Occipital lobe (tissue), 2 donors: ENCODE measurements around the gene RFC4. TPM values are rescaled to one million over a fixed set of nuclear protein-coding genes. Genes with fewer than 3 reads are reported as not detected.

ENCODE experiments used
- DNase-seq: peaks from one replicate; lab custom pipeline; 2025; lab: John Stamatoyannopoulos, UW
- total RNA-seq: library from RNA; depleted of rRNA; stranded (reverse); fragments of >200 nt; gene quantifications from one replicate; pipeline ENCODE4 v1.2.3, GENCODE V29; 2014

The RFC4 gene
- total RNA-seq, 1 donor from 2014 or later: 29.8 TPM

DNA sequence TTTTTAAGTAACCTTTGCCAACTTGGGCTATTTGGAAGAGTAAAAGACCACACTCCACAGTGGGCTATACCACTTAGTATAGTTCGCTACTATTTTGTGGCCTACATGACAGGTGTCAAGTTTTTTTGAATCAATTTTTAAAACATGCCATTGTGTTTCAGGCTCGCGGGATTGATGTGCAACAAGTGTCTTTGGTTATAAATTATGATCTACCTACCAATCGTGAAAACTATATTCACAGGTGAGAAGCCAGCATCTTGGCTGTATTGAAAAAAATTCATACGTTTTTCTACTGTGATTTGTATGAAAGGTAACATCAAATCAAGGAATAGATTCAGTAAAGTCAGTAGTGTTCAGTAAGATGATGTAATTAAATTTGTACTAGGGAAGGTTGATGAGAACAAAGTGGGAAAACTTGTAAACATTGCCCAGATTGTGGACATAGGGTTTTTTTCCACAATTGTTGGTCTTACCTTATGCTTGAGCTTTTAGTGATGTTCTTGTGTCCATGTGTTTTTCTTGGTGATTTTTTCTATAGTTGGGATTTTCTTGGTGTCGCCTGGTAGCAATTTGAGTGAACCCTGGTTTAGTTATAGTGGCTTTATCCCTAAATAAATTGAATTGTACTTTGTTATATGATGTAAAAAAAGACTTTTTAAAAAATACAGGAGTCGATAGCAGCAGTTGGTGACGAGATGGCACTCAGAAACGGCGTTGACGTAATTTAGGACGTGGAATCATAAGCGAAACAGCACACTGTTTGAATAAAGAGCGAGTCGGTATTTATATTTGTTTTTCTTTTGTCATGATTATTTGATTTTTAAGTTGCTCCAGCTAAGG lies 18.4 kb downstream of the RFC4 start:
- no peak for DNase-seq

DNA sequence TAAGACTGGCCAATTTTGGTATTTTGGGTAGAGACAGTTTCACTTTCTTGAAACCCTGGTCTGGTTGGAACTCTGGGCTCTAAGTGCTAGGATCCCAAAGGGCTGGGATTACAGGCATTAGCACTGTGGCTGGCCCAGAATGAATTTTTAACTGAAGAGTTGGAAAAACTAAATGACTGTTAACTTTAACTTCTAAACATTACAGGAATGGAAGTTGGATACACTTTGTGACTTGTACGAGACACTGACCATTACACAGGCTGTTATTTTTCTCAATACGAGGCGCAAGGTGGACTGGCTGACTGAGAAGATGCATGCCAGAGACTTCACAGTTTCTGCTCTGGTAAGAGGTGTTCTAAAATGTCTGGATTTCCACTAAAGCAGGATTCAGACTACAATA lies 19.4 kb downstream of the RFC4 start:
- no peak for DNase-seq

DNA sequence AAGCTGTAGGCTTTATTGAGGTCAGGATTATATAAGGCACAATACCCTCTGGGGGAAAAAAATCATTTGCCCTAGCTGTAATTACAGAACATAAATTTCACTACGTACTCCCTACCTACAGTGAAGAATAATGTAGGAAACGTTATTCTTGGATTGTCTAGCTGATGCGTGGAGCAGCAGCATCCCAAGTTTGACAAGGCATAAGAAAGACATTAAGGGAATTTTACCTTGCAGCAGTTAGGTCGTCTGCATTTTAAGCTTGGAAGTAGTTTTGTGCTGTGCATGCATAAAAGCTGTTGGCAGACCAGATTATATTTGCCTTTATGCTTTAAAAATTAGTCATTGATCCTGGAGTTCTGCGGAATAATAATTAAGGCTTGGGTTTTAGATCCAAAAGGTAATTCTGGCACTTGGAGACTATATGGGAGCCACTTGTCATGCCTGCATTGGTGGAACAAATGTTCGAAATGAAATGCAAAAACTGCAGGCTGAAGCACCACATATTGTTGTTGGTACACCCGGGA lies 20.7 kb downstream of the RFC4 start:
- no peak for DNase-seq

DNA sequence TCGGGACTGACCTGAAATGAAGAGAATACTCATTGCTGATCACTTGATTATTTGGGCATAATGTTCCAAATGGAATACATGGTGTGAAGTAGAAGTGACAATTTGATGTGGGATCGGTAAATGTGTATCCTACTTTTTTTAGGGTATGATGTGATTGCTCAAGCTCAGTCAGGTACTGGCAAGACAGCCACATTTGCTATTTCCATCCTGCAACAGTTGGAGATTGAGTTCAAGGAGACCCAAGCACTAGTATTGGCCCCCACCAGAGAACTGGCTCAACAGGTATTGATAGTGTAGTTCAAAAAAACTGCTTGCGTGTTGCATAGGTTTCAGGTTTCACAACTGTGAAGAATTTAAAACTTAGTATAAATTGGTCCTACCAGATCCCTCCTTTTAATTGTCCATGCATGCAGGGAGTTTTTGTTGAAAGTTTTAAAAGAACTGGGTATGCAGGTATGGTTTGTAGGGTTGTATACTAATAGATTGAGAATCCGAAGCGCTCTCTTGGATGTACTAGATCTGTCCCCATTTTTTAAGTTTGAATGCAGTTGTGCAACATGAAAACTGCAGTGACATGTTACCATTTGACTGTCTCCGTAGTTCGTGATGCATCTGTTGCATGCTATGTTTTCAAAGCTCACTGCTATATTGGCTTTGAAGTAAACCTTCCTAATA lies 21.3 kb downstream of the RFC4 start:
- DNase-seq: no peak

DNA sequence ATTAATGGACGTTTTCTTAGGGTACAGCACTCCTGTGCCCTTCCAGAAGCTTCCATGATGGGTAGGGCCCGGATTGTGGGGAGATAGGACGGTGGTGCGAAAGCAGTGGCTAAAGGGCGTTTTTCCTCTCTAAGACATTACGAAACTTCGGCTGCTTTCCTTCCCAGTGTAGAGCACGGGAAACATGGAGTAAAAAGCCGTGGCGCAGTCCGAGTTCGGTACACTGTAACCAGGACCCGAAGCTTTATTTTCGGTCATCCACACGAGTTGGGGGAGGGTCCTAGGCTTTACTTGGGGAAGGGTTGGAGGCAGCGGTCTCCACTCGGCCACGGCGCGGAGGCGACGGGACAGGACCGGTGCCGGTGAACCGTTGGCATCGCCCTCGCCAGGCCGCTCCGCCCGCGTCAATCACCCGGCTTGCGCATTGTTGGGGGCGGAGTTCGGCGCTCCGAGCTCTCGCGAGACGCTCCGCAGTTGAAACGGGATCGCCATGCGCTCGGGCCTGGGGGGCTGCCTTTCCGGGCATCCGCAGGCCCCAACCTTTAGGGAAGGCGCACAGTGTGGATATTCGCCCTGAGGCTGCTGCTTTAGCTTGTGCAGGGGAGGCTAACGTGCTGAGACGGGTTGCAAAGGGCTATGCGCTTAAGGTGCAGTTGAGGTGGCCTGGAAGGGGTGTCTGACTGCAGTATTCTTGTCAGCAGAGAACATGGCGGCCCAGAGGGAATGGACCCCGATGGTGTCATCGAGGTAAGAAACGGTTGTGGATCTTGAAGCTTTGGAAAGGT lies 22.4 kb downstream of the RFC4 start:
- DNase-seq: peak; percentile 50

- DNase-seq: peak; percentile 81
Observed at GRCh38 chr3:186783058-186783730, 23.1 kb downstream of the RFC4 start, which contains the start of gene EIF4A2. Gene EIF4A2 (plus strand): TSS chr3:186783577. CDS start chr3:186783611, 34 bp downstream.

DNA sequence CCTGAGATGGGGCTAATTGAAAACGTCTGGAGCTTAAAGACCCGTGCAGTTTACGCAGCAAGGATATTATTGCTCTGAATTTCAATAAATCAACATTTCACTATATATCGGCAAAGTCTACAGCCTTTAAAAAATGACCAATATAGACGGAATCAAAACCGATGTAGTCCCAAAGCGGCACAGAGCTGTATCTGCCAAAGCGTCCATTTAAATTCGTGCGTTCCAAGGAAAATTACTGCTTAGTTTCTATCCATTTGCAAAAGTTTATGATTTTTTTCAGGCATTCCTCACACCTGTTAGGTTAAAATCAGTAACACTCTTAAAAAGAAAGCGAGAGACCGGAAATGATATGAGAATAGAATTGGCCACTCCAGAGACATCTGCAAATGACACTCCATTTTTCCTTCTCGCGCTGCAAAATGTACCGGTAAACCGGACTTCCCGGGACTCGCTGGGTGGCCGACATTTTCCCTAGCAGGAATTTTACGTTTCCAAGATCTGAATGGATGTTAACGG lies 23.7 kb downstream of the RFC4 start:
- no peak for DNase-seq

GRCh38 chr3:186779204-186779603 lies 27.1 kb downstream of the RFC4 start:
- DNase-seq: no peak

DNA sequence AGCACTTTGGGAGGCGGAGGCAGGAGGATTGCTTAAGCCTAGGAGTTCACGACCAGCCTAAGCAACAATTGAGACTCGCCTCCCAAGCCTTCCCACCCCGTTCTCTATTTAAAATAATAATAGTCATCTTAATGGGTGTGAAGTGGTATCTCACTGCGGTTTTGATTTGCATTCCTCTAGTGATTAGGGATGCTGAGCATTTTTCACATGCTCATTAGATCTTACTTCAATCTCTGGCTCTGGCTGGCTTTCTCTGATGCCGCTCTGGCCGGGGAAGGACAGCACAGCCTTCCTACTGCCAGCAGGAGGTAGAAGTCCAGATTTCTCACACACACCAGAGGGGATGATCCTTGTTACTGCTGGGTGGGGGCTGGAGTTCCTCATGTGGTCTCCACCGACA lies 30.3 kb downstream of the RFC4 start:
- DNase-seq: no peak

- peak; percentile 30 for DNase-seq
Observed at GRCh38 chr3:186772701-186773417, 33.4 kb downstream of the RFC4 start.

GRCh38 chr3:186772281-186772694 lies 34.0 kb downstream of the RFC4 start:
- no peak for DNase-seq

- no peak for DNase-seq
Observed at GRCh38 chr3:186760897-186761447, 45.3 kb downstream of the RFC4 start.

- DNase-seq: no peak
Observed at GRCh38 chr3:186760141-186760833, 46.0 kb downstream of the RFC4 start.

GRCh38 chr3:186759231-186759930 lies 46.9 kb downstream of the RFC4 start:
- no peak for DNase-seq

DNA sequence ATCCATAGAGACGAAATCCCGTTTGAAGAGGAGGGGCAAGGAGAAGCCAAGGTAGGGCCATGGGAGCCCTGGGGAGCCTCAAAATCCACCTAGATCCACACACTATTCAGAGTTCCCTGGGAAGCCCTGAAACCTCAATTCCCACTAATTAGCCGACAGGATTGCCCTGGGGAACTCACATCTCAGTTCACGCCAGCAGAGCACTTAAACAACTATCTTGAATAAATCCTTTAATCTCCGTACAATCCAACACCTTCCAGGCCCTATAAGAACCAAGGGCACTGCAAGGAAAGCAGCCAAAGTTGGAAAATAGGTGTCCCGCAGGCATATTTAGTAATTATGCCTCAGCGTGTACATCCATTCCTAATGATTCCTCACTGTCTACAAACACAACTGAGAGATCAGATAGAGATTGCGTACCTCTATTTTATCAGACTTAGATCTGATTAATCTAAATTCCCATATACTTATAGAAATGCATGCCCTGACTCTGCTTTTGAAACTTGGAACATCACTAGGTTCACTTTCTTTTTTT lies 48.5 kb downstream of the RFC4 start:
- no peak for DNase-seq

GRCh38 chr3:186757214-186757613 lies 49.1 kb downstream of the RFC4 start:
- DNase-seq: no peak

DNA sequence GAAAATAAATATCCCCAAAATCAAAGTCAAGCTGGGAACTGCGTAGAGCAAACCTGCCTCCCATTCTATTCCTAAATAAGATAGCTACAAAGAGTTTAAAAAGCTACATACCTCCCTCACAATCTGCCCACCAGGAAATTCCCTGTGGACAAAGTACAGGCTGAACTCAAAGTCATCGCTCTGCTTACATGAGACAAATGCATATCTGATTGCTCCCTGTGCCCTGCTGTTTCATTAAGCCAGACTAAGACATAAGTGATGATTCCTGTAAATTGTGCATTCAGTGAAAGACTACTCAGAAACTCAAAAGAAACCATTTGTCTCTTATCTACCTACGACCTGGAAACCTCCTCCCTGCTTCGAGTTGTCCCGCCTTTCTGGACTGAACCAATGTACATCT lies 51.4 kb downstream of the RFC4 start:
- no peak for DNase-seq

DNA sequence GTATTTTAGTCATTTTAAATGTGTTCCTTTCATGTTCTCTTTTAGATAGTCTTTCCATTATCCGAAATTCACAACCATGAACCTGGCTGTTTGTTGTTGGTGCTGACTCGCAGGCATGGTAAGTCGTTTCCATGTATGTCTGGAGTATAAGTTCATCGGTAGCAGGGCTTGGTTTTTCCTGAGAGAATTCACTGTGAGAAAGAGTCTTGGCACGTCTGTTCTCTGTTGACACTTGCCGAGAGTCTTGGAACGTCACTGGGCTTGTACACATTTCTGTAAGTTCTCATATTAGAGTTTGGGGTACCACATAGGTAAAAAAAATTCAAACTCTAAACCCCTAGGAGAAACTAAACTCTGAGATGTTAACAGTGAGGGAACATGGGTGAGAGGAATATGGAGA lies 52.3 kb downstream of the RFC4 start:
- DNase-seq: no peak
